ENCODE measurements around the gene UTP25.

UTP25 gene

GRCh38 chr1:209805875-209806760 is 21.7 kb upstream of the UTP25 start, which contains the start of gene IRF6:
IRF6 (minus strand) TSS chr1:209806142; CDS start chr1:209801413, 4,729 bp downstream.
- peak; percentile 56 for DNase-seq (ENCODE audit: low read depth)

- no peak for DNase-seq (ENCODE audit: low read depth)
Observed at GRCh38 chr1:209807509-209807908, 20.3 kb upstream of the UTP25 start.

- DNase-seq (ENCODE audit: low read depth) = no peak
Observed at GRCh38 chr1:209808059-209808581, 19.7 kb upstream of the UTP25 start.

- no peak for DNase-seq (ENCODE audit: low read depth)
Observed at GRCh38 chr1:209809611-209810010, 18.2 kb upstream of the UTP25 start.

- no peak for DNase-seq (ENCODE audit: low read depth)
Observed at GRCh38 chr1:209810783-209811182, 17.0 kb upstream of the UTP25 start.

- DNase-seq (ENCODE audit: low read depth) = no peak
Observed at GRCh38 chr1:209813902-209814301, 13.9 kb upstream of the UTP25 start.

GRCh38 chr1:209815490-209815889 is 12.3 kb upstream of the UTP25 start:
- DNase-seq (ENCODE audit: low read depth) = no peak

GRCh38 chr1:209815931-209816341 is 11.8 kb upstream of the UTP25 start:
- no peak for DNase-seq (ENCODE audit: low read depth)

GRCh38 chr1:209816923-209817322 is 10.8 kb upstream of the UTP25 start:
- no peak for DNase-seq (ENCODE audit: low read depth)

GRCh38 chr1:209817691-209818090 is 10.1 kb upstream of the UTP25 start:
- DNase-seq (ENCODE audit: low read depth) = no peak

- DNase-seq (ENCODE audit: low read depth) = no peak
Observed at GRCh38 chr1:209819058-209819457, 8.7 kb upstream of the UTP25 start.

GRCh38 chr1:209820986-209821385 is 6.8 kb upstream of the UTP25 start:
- DNase-seq (ENCODE audit: low read depth) = no peak

- DNase-seq (ENCODE audit: low read depth) = no peak
Observed at GRCh38 chr1:209822706-209823105, 5.1 kb upstream of the UTP25 start.

- DNase-seq (ENCODE audit: low read depth) = peak; percentile 13
Observed at GRCh38 chr1:209823143-209824041, 4.4 kb upstream of the UTP25 start.

GRCh38 chr1:209825591-209826434 is 2.0 kb upstream of the UTP25 start:
- no peak for DNase-seq (ENCODE audit: low read depth)

- DNase-seq (ENCODE audit: low read depth) = no peak
Observed at GRCh38 chr1:209829716-209830115, 1.9 kb downstream of the UTP25 start.

- DNase-seq (ENCODE audit: low read depth) = no peak
Observed at GRCh38 chr1:209830722-209831121, 3.0 kb downstream of the UTP25 start.

GRCh38 chr1:209831615-209832014 is 3.8 kb downstream of the UTP25 start:
- no peak for DNase-seq (ENCODE audit: low read depth)

GRCh38 chr1:209835782-209836298 is 8.1 kb downstream of the UTP25 start:
- DNase-seq (ENCODE audit: low read depth) = no peak

GRCh38 chr1:209837671-209838070 is 9.9 kb downstream of the UTP25 start:
- no peak for DNase-seq (ENCODE audit: low read depth)

GRCh38 chr1:209838537-209838936 is 10.8 kb downstream of the UTP25 start:
- no peak for DNase-seq (ENCODE audit: low read depth)

All from activated gamma-delta T cell treated with anti-CD3 and anti-CD28 coated beads, Interleukin-2, amount 50 U/mL, for 16 hours (primary cell).